ENCODE measurements around the gene TRMT2A.
A peak's percentile ranks its signal among the peaks of the same experiment; 100 is the strongest.

Gene TRMT2A

DNA sequence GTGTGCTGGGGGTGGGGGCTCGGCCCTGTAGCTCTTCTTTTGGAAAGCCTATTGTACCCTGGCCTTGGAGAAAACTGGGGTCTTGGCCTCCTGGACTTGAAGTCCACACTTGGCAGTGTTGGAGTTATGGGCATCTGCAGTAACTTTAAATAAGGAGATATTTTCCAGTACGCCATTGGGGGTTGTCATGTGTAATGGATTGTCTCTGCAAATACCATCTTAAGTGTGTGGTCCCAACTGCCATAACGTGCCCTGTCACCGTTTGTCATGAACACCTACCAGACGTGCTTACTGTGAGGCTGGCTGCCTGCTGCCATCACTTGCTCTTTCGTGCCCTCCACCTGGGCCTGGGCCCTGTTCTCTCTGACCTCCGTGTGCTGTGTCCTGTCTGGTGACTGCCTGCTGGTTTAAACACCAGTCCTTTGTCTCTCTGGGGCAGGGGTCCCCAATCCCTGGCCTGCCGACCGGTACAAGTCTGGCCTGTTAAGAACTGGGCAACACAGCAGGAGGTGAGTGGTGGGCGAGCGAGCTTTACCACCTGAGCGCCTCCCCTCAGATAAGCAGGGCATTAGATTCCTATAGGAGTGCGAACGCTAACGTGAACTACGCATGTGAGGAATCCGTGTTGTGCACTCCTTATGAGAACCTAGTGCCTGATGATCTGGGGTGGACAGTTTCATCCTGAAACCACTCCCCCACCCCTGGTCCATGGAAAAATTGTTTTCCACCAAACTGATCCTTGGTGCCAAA is 11.0 kb upstream of the TRMT2A start:
- H3K27me3 ChIP-seq (ENCODE audit: insufficient read depth, low read length) = no peaks in the 10 kb centered on the region
- H3K4me3 ChIP-seq (ENCODE audit: low read length) = no peak overlapping the region
- peaks cover 14% of the 10 kb centered on the region for H3K4me1 ChIP-seq (ENCODE audit: insufficient read depth, low read length)
- H3K36me3 ChIP-seq (ENCODE audit: insufficient read depth, low read length) = peaks cover 39% of the 10 kb centered on the region
- no peak overlapping the region for H2AFZ ChIP-seq (ENCODE audit: low read depth, low read length)
- H3K9me3 ChIP-seq (ENCODE audit: low read length) = no peaks in the 10 kb centered on the region

DNA sequence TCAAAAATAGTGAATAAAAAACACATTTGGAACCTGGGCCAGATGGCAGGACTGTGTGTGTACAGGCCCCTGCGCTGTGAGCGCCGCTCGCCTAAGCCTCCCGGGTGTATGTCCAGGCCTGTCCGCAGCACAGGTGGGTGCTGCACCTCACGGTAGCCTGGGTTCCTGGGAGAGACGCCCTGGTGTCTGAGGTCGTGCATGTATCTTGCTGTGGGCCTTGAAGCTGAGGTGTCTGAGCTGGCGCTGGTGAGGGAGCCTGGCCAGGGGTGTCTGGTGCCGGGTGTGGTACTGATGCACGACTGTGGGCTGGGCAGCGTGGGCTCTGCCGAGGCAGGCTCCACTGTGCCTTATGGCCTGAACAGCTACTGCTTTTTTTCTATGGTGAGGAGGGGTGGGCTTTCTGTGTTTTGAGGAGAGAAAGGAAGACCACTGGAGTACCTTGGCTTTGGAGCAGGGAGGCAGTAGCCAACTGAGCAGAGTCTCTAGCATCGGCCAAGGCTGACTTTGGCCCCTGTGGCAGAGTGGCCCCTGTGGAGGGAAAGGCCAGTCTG is 10.4 kb upstream of the TRMT2A start:
- H2AFZ ChIP-seq (ENCODE audit: low read depth, low read length) = no peak overlapping the region
- H3K9me3 ChIP-seq (ENCODE audit: low read length) = no peaks in the 10 kb centered on the region
- H3K36me3 ChIP-seq (ENCODE audit: insufficient read depth, low read length) = peaks cover 42% of the 10 kb centered on the region
- H3K27me3 ChIP-seq (ENCODE audit: insufficient read depth, low read length) = no peaks in the 10 kb centered on the region
- no peak overlapping the region for H3K4me3 ChIP-seq (ENCODE audit: low read length)
- peaks cover 8% of the 10 kb centered on the region for H3K4me1 ChIP-seq (ENCODE audit: insufficient read depth, low read length)

DNA sequence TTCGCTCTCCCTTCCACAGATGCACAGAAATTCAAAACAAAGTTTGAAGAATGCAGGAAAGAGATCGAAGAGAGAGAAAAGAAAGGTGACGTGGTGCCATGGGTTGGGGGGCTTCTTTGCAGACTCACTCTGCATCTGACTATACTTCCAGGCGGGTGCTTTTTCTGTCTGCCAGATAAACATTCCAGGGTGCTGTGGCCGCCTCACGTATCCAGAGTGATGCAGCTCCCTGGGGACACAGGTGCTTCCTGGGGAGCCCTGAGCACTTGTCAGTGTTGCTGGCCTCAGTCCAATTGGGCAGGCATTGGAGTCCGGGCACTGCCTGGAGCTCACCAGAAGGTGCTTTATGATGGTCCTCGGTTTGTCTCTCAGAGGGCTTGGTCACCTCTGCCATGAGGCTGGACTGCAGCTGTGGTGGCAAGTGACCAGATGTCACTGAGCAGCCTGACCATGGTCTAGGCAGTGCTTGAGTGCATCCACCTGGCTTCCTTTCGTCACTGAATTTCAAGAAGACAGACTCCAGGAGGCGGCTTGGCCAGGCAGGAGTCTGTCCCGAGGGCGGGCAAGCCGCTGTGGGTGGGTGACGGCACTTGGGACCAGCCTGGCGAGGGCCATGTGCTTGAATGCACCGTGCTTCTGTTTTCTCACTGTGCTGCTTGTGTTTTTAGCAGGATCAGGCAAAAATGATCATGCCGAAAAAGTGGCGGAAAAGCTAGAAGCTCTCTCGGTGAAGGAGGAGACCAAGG is 9.4 kb upstream of the TRMT2A start:
- no peak overlapping the region for H3K4me3 ChIP-seq (ENCODE audit: low read length)

DNA sequence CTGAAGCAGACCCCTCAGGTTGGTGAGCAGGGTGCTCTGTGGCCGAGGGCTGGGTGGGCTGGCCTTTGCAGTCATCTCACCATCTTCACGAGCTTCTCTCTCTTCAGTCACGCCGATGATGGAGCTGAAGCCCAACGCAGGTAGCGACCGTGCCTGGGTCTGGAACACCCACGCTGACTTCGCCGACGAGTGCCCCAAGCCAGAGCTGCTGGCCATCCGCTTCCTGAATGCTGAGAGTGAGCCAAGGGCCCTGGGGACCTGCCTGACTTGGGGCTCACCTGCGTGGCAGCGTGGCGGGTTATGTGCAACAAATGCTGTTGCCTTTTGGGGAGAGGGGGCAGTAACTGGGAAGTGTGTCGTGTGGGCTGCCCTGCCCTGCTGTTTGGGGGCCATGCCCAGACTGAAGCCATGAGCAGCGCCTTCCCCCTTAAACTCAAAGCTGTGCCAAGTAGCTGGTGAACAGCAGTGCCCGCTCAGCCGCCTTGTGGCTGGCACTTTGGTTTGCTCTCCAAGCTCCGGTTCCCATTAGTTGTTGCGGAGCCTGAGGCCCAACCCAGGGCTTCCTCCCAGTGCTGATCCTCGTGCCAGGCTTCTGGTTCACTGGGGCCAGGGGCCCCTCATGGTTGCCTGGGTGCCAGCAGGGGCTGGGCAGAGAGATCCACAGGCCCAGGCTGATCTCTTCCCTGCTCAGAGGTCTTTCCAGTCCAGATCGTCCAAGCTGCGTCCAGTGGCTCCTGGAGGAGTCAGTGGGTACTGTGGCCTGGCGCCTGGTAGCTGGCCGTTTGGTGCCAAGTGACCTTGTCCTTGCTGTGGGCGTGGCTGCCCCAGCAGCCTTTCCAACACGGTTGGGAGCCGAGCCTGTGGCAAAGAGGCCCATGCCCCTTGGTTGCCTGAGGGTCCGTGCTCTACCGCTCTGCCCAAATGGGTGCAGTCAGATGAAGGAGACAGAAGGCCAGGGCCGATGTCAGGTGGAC is 8.5 kb upstream of the TRMT2A start:
- peaks cover 60% of the 10 kb centered on the region for H3K36me3 ChIP-seq (ENCODE audit: insufficient read depth, low read length)
- no peaks in the 10 kb centered on the region for H3K27me3 ChIP-seq (ENCODE audit: insufficient read depth, low read length)
- H2AFZ ChIP-seq (ENCODE audit: low read depth, low read length) = no peak overlapping the region
- peaks cover 1% of the 10 kb centered on the region for H3K4me1 ChIP-seq (ENCODE audit: insufficient read depth, low read length)
- H3K9me3 ChIP-seq (ENCODE audit: low read length) = no peaks in the 10 kb centered on the region
- H3K4me3 ChIP-seq (ENCODE audit: low read length) = no peak overlapping the region

More for the DNA sequence above, 9.4 kb upstream of the TRMT2A start:
- Histone ChIP-seq H3K27me3 (ENCODE audit: insufficient read depth, low read length) (no peaks in the 10 kb centered on the region), H3K36me3 (ENCODE audit: insufficient read depth, low read length) (peaks cover 51% of the 10 kb centered on the region), H3K9me3 (ENCODE audit: low read length) (no peaks in the 10 kb centered on the region), H2AFZ (ENCODE audit: low read depth, low read length) (no peak overlapping the region), H3K4me1 (ENCODE audit: insufficient read depth, low read length) (peaks cover 5% of the 10 kb centered on the region)

DNA sequence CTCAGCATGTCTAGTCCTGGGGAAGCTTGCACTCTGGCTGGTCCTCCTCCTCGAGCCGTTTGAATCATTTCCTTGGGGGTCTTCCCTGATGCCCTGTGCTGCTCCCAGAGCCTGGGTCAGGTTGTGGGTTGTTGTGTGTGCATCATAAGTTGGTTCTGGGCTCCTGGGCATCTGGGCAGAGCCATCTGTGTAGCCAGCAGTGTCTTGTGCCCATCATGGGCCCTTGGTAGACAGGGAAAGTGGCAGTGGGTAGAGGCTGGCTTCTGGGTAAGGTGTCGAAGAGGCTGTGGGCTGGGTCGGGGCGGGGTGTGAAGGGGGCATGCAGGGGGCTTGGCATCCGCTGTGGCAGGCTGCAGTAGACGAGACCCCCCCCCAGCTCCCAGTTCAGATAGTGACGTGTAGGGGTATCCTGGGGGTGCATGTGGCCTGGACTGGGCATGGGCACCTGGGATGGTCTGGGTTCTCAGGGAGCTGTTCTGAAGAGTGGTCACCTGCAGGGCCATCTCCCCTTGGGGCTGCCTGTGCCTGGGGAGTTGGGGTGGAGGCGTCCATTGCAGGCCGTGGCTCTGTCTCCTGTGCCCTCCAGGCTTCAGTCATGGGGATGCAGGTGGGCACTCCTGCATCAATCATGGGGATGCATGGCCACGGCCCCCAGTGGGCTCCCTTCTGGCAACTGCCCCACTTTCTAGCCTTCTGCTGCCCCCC is 7.2 kb upstream of the TRMT2A start:
- Histone ChIP-seq H3K9me3 (ENCODE audit: low read length) (no peaks in the 10 kb centered on the region), H3K4me3 (ENCODE audit: low read length) (no peak overlapping the region), H3K4me1 (ENCODE audit: insufficient read depth, low read length) (peaks cover under 1% of the 10 kb centered on the region), H3K27me3 (ENCODE audit: insufficient read depth, low read length) (no peaks in the 10 kb centered on the region), H2AFZ (ENCODE audit: low read depth, low read length) (no peak overlapping the region), H3K36me3 (ENCODE audit: insufficient read depth, low read length) (peaks cover 70% of the 10 kb centered on the region)

DNA sequence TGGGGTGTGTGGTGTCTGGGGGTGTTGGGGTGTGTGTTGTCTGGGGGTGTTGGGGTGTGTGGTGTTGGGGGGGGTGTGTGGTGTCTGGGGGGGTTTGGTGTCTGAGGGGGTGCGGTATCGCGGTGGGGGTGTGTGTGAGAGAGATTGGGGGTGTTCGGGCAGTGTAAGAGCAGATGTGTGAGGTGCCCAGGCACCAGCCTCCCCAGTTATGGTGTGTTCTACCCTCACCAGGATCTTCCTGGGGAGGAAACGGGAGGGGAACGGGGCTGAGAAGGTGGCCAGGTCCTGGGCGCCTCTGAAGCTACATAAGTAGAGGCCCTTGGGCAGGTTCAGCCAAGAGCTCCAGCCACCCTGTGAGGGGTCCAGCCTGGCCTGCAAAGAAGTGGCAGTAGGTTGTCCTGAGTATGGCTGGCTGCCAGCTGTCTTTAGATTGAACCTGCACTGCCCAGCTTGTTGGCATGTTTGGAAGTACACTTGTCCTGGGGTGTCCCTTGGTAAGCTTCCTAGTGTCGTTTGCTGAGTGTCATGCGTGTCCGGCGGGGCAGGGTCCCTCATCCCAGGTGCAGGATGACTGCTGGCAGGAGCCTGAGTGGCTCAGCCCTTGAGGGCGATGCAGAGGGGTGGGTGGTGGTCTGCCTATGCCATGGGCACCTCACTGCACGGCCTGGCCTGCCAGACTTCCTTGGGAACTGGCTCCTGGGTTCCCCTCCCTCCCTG is 6.5 kb upstream of the TRMT2A start:
- Histone ChIP-seq H2AFZ (ENCODE audit: low read depth, low read length) (no peak overlapping the region), H3K4me1 (ENCODE audit: insufficient read depth, low read length) (peaks cover 7% of the 10 kb centered on the region), H3K9me3 (ENCODE audit: low read length) (no peaks in the 10 kb centered on the region), H3K4me3 (ENCODE audit: low read length) (no peak overlapping the region), H3K27me3 (ENCODE audit: insufficient read depth, low read length) (no peaks in the 10 kb centered on the region), H3K36me3 (ENCODE audit: insufficient read depth, low read length) (peaks cover 77% of the 10 kb centered on the region)

DNA sequence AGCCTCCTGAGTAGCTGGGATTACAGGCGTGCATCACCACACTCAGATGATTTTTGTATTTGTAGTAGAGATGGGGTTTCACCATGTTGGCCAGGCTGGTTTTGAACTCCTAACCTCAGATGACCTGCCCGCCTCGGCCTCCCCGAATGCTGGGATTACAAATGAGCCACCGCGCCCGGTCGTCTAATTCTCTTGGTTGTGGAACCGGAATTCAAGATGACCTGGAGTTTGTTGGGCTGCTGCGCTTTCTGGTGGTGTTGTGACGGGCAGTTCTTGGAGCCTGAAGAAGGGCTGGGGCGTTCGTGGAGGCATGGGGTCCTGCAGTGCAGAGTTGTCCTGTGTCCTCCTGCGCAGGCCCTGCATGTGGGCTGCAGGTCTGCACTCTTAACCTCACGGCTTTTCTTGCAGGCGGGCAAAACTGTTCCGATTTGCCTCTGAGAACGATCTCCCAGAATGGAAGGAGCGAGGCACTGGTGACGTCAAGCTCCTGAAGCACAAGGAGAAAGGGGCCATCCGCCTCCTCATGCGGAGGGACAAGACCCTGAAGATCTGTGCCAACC is 4.9 kb upstream of the TRMT2A start:
- H3K4me1 ChIP-seq (ENCODE audit: insufficient read depth, low read length) = peaks cover 12% of the 10 kb centered on the region
- no peak overlapping the region for H3K4me3 ChIP-seq (ENCODE audit: low read length)
- no peak overlapping the region for H2AFZ ChIP-seq (ENCODE audit: low read depth, low read length)
- no peaks in the 10 kb centered on the region for H3K9me3 ChIP-seq (ENCODE audit: low read length)
- peaks cover 75% of the 10 kb centered on the region for H3K36me3 ChIP-seq (ENCODE audit: insufficient read depth, low read length)
- H3K27me3 ChIP-seq (ENCODE audit: insufficient read depth, low read length) = no peaks in the 10 kb centered on the region

DNA sequence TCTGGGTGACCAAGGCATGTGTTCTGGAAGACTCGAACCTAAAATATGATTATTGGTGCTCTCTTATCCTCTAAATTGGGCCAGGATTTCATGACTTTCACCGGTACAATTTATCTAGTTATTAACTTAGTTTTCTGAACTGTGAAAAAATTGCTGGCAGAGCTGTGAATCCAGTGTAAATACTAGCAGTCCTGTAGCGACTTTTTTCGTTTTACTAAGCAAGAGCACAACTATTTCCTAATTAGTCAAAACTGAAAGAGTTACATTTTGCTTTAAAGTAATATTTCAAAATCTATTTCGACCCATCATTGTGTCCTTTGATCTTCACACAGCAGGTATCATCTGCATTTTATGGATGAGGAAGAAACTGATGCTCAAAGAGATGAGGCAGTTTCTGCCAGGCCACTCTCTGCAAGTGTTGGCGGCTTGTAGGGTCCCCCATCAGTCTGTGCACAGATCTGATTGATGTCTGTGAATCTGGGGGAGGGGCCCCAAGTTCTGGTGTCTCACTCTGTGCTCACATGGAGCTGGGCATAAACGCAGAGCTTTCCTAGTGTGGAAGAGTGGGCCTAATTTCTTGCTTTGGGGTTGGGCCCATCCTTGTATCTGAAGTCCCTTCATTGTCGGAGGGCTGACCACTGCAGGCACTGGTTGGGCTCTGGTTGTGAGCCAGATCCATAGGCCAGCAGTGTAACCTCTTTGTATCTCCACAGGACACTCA is 1.4 kb upstream of the TRMT2A start:
- peaks cover 64% of the 10 kb centered on the region for H3K36me3 ChIP-seq (ENCODE audit: insufficient read depth, low read length)
- H3K4me1 ChIP-seq (ENCODE audit: insufficient read depth, low read length) = peaks cover 23% of the 10 kb centered on the region
- H3K4me3 ChIP-seq (ENCODE audit: low read length) = peak overlapping the region; percentile 77
- H2AFZ ChIP-seq (ENCODE audit: low read depth, low read length) = no peak overlapping the region
- H3K9me3 ChIP-seq (ENCODE audit: low read length) = no peaks in the 10 kb centered on the region
- H3K27me3 ChIP-seq (ENCODE audit: insufficient read depth, low read length) = no peaks in the 10 kb centered on the region

DNA sequence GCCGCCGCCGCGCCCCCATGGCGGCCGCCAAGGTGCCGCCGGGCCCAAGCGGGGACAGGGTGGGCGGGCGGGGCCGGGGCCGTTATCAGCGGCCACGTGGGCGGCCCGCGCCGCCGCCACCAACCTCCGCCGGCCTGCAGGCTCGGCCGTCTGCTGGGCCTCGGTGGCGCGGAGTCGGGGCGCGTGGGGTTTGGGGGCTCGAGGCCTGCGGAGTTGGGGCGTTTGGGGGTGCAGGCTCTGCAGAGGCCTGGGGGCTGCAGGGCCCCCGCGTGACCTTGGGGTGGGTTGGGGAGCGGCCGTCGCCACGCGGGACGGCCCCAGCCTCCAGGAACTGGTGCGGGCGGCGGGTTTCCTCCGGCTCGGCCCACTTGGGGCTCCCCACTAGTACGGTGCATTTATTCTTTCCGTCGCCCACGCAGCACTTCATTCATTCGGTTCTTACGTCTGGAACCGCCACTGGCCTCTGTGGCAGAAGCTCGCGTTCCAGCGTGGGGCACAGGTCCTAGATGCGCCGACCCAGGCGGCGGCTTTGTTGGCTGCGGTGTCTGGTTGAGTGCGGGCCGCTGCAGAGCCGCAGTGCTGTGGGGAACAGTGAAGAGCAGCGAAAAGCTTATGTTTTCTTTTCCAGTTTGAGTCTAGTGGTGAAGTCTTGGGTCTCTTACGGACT is 740 bp upstream of the TRMT2A start:
- H3K4me3 ChIP-seq (ENCODE audit: low read length) = peak overlapping the region; percentile 77
- no peaks in the 10 kb centered on the region for H3K27me3 ChIP-seq (ENCODE audit: insufficient read depth, low read length)
- no peaks in the 10 kb centered on the region for H3K9me3 ChIP-seq (ENCODE audit: low read length)
- H3K36me3 ChIP-seq (ENCODE audit: insufficient read depth, low read length) = peaks cover 64% of the 10 kb centered on the region
- no peak overlapping the region for H2AFZ ChIP-seq (ENCODE audit: low read depth, low read length)
- peaks cover 23% of the 10 kb centered on the region for H3K4me1 ChIP-seq (ENCODE audit: insufficient read depth, low read length)

DNA sequence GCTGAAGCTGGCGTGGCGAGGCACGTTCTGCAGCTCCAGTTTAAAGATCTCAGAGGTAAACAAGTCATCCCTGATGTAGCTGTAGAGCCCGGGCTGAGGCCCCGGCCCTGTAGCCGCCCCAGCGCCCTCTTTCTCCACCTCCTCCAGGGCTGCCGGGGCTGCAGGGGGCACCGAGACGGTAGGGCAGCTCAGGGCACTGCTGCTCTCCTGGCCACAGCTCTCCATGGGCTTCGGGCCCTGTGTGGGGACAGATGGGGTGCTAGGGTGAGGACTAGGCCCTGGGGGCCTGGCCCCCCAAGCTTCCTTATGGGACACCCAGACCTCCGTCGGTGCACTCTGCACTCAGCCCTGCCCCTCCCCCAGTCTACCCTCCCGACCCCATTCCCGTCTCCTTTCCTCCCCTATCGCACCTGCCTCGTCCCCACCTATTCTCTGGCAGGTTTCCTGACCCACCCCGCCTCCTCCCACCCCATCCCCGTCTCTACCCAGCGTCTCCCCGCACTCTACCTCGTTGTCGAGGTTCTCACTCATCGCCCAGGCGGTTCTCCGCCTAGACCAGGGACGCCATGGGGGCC is 563 bp downstream of the TRMT2A start:
- no peaks in the 10 kb centered on the region for H3K27me3 ChIP-seq (ENCODE audit: insufficient read depth, low read length)
- no peaks in the 10 kb centered on the region for H3K9me3 ChIP-seq (ENCODE audit: low read length)
- peaks cover 65% of the 10 kb centered on the region for H3K36me3 ChIP-seq (ENCODE audit: insufficient read depth, low read length)
- H2AFZ ChIP-seq (ENCODE audit: low read depth, low read length) = no peak overlapping the region
- H3K4me3 ChIP-seq (ENCODE audit: low read length) = peak overlapping the region; percentile 77
- peaks cover 23% of the 10 kb centered on the region for H3K4me1 ChIP-seq (ENCODE audit: insufficient read depth, low read length)

All from neuron (in vitro differentiated cells).